HG03196 (cell line): ENCODE data around the gene CECR2.

Source experiments
- ATAC-seq: cut with Tn5 transposase; IDR thresholded peaks from one replicate; pipeline ENCODE4 v1.9.1; 2021; ENCODE audit not compliant: unreplicated experiment

The CECR2 gene

DNA sequence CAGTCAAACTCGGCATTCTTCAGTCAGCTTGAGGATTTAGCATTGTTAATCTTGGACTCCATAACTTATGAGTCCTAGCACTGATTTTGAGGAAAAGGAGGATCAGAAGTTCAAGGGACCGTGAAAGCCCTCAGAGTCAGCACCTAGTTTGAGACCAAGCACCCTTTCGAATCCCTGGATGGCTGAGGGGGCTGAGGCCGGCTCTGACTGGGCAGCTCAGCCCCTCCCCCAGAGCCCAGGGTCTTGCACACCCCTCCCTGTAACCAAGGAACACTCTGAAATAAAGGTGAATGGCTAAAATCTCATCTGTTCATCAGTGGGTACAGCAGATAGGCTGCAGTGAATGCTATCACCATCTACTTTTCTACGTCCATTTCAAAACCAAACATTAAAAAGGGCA, 221.3 kb downstream of the CECR2 start:
- no peak for ATAC-seq

DNA sequence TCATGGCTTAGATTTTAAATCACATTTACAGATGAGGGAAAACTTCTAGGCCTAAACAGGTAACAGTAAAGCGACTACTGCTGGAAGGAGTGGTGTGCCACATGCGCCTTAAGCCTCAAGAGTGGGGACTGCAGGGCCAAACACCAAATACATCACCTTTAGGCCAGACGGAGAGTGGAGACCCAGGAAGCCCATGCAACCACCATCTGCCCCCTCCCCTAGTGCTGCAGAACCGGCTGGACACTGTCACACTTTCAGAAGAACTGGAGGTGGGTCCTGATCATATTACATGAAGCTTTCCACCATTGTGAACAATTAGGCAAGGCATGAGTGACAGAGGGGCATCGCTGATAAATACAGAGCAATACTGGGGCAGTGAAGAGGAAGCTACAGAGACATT, 222.9 kb downstream of the CECR2 start:
- no peak for ATAC-seq

DNA sequence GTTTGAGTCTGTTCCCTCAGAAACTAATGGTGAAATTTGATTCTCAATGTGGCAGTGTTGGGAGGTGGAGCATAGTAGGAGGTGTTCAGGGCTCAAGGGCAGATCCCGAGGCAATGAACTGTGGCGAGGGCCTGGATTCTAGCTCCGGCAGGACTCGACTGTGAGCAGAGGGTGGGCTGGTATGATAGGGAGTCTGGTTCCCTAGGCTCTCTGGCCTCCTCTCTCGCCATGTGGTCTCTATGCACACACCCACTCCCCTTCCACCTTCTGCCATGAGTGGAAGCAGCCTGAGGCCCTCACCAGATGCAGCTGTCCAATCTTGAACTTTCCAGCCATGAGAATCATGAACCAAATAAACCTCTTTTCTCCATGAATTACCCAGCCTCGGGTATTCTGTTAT, 227.0 kb downstream of the CECR2 start:
- ATAC-seq = no peak

DNA sequence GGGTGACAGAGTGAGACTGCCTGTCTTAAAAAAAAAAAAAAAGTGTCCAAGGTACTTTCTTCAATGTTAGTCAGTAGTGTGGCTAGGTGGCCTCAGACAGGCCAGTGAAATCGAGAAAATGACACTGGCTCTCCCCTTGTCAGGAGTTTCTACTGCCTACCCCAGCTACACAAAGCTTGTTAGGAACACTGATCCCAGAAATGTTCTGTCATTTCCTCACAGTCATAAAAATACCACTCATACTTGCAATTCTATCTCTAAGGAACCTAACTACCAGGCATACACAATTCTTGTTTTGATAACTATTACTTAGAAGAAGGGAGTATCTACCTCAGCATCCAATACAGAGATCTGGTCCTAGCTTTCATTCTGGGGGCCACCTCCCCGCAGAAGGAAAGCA, 228.0 kb downstream of the CECR2 start:
- ATAC-seq = no peak

DNA sequence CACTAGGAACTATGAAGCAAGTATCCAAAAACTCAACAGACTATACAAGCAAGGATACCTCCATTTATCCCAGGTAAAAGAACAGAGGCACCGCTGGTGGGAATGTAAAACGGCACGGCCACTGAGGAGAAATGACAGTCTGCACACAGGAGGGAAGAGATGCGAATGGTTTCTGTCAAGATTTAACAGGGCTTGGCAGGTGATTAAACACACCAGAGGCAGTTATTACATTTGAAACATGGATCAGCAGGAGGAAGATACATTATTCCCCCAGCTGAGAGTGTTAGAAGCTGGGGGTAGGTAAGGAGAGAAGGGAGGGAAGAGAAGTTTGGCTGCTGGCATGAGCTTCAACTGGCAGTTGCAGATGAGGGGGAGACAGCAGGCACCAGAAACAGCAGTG, 229.1 kb downstream of the CECR2 start:
- ATAC-seq = no peak

DNA sequence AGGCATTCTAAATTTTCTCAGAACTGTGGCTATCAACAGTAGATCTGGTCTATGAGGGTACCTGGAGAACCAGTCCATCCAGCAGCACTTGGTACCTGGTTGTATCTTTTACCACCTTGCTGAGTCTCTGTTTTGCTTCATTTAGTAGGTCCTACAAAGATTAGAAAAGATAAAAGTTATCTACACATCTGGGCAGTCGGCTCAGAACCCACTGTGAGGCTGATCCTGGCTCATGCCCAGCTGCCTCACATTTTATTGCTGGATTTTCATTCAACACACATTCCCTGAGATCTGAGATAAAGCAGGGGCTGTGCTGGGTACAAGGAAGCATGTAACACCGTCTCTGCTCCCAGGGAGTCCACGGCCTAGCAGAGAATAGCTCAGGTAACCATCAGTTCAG, 231.8 kb downstream of the CECR2 start:
- ATAC-seq = no peak

DNA sequence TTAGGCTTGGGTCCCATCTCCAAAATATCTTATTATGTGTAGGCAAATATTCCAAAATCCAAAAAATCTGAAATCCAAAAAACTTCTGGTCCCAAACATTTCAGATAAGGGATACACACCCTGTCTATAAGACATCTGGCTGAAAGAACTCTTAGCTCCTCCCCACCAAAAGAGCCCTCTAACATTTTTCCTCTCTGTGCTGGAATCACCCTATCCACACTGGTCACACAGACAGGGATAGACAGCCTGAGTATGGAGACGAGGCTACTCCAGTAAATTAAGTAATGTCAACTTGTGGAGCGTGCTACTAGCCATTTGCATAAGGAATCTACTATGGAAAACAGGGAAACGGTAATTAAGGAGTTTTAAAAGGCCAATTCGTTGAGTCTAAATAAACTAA, 234.4 kb downstream of the CECR2 start:
- ATAC-seq = no peak

DNA sequence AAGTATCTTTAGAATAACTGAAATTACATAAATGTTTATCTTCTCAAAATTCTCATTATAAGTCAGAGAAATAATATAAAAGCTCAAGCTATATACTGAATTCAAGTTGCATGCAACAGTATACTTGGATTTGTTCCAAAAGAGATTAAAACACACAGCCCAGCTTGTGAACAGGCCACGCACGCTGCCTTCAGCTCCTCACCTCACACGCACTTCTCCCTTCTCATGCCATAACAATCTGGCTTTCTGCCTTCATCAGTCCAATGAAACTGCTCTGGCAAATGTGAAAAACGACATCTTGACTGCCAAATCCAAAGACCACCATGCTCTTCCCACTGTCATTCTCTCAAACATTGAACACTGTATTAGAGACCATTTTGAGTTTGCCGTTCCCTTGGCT, 237.2 kb downstream of the CECR2 start:
- no peak for ATAC-seq
